ENCODE measurements around the gene DSG3.

Gene DSG3

DNA sequence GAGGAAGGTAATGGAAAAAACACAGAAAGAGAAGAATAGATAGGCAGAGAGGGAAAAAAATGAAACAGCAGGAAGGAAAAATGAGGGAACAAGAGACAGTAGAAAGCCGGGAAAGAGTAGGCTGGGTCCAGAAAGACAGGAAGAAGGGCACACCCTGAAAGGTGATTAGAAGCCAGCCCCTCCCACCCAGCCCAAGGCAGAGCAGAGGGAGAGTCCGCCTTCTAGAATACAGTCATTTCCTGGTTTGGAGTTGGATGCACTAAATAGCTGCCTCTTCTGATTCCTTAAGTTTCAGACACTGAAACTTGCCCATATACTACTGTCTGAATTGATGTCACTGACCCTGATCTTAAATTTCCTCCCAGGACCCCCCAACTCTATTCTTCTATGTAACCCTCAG, 17.9 kb upstream of the DSG3 start:
- no peak for TF ChIP-seq ELF4 (IDR thresholded peaks at IDR 0.05)
- no peak for TF ChIP-seq FOXK2 (IDR thresholded peaks at IDR 0.05)
- TF ChIP-seq ZNF384 (IDR thresholded peaks at IDR 0.05), result no peak
- no peak for TF ChIP-seq NFRKB (IDR thresholded peaks at IDR 0.05)
- POLR2A ChIA-PET, result no interaction called here
- CTCF ChIA-PET, result no interaction called here
- no peak for DNase-seq (ENCODE audit: extremely low spot score)

- no peak for DNase-seq (ENCODE audit: extremely low spot score)
- ChIA-PET CTCF (no interaction called here), POLR2A (no interaction called here)
- TF ChIP-seq HDGF (IDR thresholded peaks at IDR 0.05; ENCODE audit: borderline replicate concordance) (no peak), LEF1 (IDR thresholded peaks at IDR 0.05; ENCODE audit: borderline replicate concordance) (no peak), FOXM1 (IDR thresholded peaks at IDR 0.05; ENCODE audit: borderline replicate concordance) (no peak), NFRKB (IDR thresholded peaks at IDR 0.05) (no peak), SUZ12 (IDR thresholded peaks at IDR 0.05) (no peak), L3MBTL2 (conservative IDR thresholded peaks at IDR 0.05) (no peak), ELF4 (IDR thresholded peaks at IDR 0.05) (no peak), TARDBP (IDR thresholded peaks at IDR 0.05) (no peak), FOXK2 (IDR thresholded peaks at IDR 0.05) (no peak), CTBP1 (IDR thresholded peaks at IDR 0.05; ENCODE audit: borderline replicate concordance) (no peak), FOXA1 (IDR thresholded peaks at IDR 0.05) (no peak), ARNT (IDR thresholded peaks at IDR 0.05) (no peak), SP1 (IDR thresholded peaks at IDR 0.05) (no peak), PKNOX1 (IDR thresholded peaks at IDR 0.05) (no peak; the same call in 1 of the 2 replicates), ZNF384 (IDR thresholded peaks at IDR 0.05) (no peak), BHLHE40 (IDR thresholded peaks at IDR 0.05; ENCODE audit: borderline replicate concordance) (no peak)
Observed at GRCh38 chr18:31430072-31430471, 17.5 kb upstream of the DSG3 start.

GRCh38 chr18:31430554-31430953, 17.0 kb upstream of the DSG3 start:
- CTCF ChIA-PET, result no interaction called here
- no peak for DNase-seq (ENCODE audit: extremely low spot score)
- no peak for TF ChIP-seq TARDBP (IDR thresholded peaks at IDR 0.05)
- TF ChIP-seq BHLHE40 (IDR thresholded peaks at IDR 0.05; ENCODE audit: borderline replicate concordance), result no peak
- TF ChIP-seq L3MBTL2 (conservative IDR thresholded peaks at IDR 0.05), result no peak
- no peak for TF ChIP-seq FOXA1 (IDR thresholded peaks at IDR 0.05)
- no peak for TF ChIP-seq NFRKB (IDR thresholded peaks at IDR 0.05)
- POLR2A ChIA-PET, result no interaction called here

GRCh38 chr18:31432316-31432715, 15.2 kb upstream of the DSG3 start:
- CTCF ChIA-PET, result interaction anchor here (0.6 kb wide), 1 partner anchor 43 kb away, joined by 5 read pairs; no protein-coding TSS in a partner anchor
- TF ChIP-seq ELF4 (IDR thresholded peaks at IDR 0.05) (no peak), FOXK2 (IDR thresholded peaks at IDR 0.05) (no peak), FOXA1 (IDR thresholded peaks at IDR 0.05) (no peak), ZNF384 (IDR thresholded peaks at IDR 0.05) (no peak), PKNOX1 (IDR thresholded peaks at IDR 0.05) (no peak), SUZ12 (IDR thresholded peaks at IDR 0.05) (no peak), L3MBTL2 (conservative IDR thresholded peaks at IDR 0.05) (no peak), SP1 (IDR thresholded peaks at IDR 0.05) (no peak), NFRKB (IDR thresholded peaks at IDR 0.05) (no peak), ARNT (IDR thresholded peaks at IDR 0.05) (no peak), CTBP1 (IDR thresholded peaks at IDR 0.05; ENCODE audit: borderline replicate concordance) (no peak)
- DNase-seq (ENCODE audit: extremely low spot score), result no peak
- POLR2A ChIA-PET, result no interaction called here

DNA sequence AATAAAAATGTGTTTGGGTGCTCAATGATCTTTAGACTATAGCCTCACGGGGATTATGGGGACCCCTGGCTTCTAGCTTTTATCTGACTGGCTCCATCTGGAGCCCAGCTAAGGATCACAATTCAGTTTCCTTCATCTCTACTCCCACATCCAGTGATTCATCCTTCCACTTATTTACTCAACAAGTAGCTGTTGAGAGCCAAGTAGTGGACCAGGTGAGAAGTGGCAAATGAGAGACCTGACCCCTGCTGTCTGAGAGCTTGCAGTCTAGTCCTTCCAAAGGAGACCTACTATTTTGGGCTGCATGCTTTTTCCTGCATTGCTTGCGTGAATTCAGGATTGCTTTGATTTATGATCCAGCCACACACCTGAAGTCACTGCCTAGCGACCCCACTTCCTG, 10.7 kb upstream of the DSG3 start:
- TF ChIP-seq FOXK2 (IDR thresholded peaks at IDR 0.05), result no peak
- TF ChIP-seq ELF4 (IDR thresholded peaks at IDR 0.05), result no peak
- TF ChIP-seq TARDBP (IDR thresholded peaks at IDR 0.05), result no peak
- no peak for TF ChIP-seq FOXM1 (IDR thresholded peaks at IDR 0.05; ENCODE audit: borderline replicate concordance)
- DNase-seq (ENCODE audit: extremely low spot score), result no peak
- POLR2A ChIA-PET, result no interaction called here
- CTCF ChIA-PET, result interaction anchor here (2.2 kb wide), 1 partner anchor 12 kb away, joined by 13 read pairs; no protein-coding TSS in a partner anchor

DNA sequence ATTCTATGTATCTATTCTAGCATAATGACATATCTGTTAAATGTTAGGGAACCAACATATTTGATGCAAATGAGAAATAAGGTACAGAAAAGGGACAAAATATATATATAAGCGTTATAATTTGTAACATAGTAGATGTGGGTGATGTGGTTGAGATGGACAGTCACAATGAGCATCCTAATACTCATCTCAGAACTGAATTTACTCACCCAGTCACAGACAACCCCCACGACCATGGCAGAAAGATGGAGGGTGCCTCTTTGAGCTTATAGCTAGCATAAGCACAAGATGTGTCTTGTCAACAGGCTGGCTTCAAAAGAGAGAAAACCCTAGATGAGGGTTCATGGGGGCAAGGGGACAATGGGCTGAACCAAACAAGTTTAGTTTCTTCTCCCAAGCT, 9.1 kb upstream of the DSG3 start:
- ChIA-PET POLR2A (no interaction called here), CTCF (interaction anchor here (2.2 kb wide), 1 partner anchor 14 kb away, joined by 13 read pairs; no protein-coding TSS in a partner anchor)
- TF ChIP-seq ARNT (IDR thresholded peaks at IDR 0.05) (no peak), ELF4 (IDR thresholded peaks at IDR 0.05) (no peak)
- DNase-seq (ENCODE audit: extremely low spot score), result no peak

DNA sequence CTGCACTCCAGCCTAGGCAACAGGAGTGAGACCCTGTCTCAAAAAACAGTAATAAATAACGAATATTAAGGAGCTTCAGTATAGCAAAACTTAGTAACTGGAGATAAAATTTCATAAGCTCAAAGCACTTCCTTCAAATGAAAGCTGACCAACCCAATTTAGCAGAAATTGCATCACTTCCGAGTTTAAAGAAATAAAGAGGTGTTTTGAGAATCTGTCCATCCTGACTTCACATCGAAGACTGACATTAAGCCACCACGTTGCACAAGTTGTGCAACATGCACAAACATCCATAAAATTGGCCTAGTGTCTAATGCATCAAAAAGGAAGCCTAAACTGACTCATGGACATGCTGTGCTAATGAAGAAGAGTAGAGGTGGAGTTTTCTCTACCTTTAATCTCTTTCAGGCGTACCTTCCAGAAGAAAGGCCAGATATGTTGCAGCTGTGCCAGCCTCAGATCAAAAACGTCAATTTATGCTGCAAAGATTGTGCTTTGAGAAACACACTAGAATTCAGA, 7.7 kb upstream of the DSG3 start:
- DNase-seq (ENCODE audit: extremely low spot score), result no peak
- POLR2A ChIA-PET, result no interaction called here
- no peak for TF ChIP-seq LEF1 (IDR thresholded peaks at IDR 0.05; ENCODE audit: borderline replicate concordance)
- TF ChIP-seq HDGF (IDR thresholded peaks at IDR 0.05; ENCODE audit: borderline replicate concordance), result no peak
- TF ChIP-seq L3MBTL2 (conservative IDR thresholded peaks at IDR 0.05), result no peak
- TF ChIP-seq SUZ12 (IDR thresholded peaks at IDR 0.05), result no peak
- TF ChIP-seq SP1 (IDR thresholded peaks at IDR 0.05), result no peak
- TF ChIP-seq FOXA1 (IDR thresholded peaks at IDR 0.05), result no peak
- TF ChIP-seq PKNOX1 (IDR thresholded peaks at IDR 0.05), result no peak
- CTCF ChIA-PET, result interaction anchor here (1.0 to 1.9 kb wide), 2 partner anchors 14 to 15 kb away, joined by 3 to 6 read pairs; no protein-coding TSS in a partner anchor
